MM.1S (cell line): Measurements from ENCODE around the gene NUDT7.

Experiments
- DNase-seq: peaks from one replicate; pipeline ENCODE4 v3.0.0-alpha.2; 2015
- H2AFZ ChIP-seq: fragments of 300-600 bp; sonication (generic); 2 replicates; pipeline ENCODE4 v1.6.0; 2016; ENCODE audit warnings: antibody characterized with exemption, low read length
- H3F3A ChIP-seq: fragments of 300-600 bp; sonication (generic); 2 replicates; pipeline ENCODE4 v1.6.1; 2016; ENCODE audit warnings: mild to moderate bottlenecking, antibody characterized with exemption, low read length, moderate library complexity, mixed read lengths; ENCODE audit not compliant: insufficient read depth
- H3K27ac ChIP-seq: fragments of 300-600 bp; sonication (generic); 2 replicates; pipeline ENCODE4 v1.5.1; 2016; ENCODE audit warnings: mild to moderate bottlenecking, low read length
- H3K27me3 ChIP-seq: fragments of 300-600 bp; sonication (generic); replicated peaks from 2 replicates; pipeline ENCODE4 v1.6.0; 2016; ENCODE audit warnings: low read length; ENCODE audit not compliant: insufficient read depth
- H3K36me3 ChIP-seq: fragments of 300-600 bp; sonication (generic); replicated peaks from 2 replicates; pipeline ENCODE4 v1.6.1; 2016; ENCODE audit warnings: mild to moderate bottlenecking, low read length, mixed read lengths; ENCODE audit not compliant: insufficient read depth
- H3K4me1 ChIP-seq: fragments of 300-600 bp; sonication (generic); 2 replicates; pipeline ENCODE4 v1.6.1; 2016; ENCODE audit warnings: low read length, mixed read lengths
- H3K4me2 ChIP-seq: fragments of 300-600 bp; sonication (generic); 2 replicates; pipeline ENCODE4 v1.6.0; 2016; ENCODE audit warnings: low read depth, low read length
- H3K4me3 ChIP-seq: fragments of 300-600 bp; sonication (generic); 2 replicates; pipeline ENCODE4 v1.5.1; 2016; ENCODE audit warnings: low read length, mixed read lengths
- H3K79me2 ChIP-seq: fragments of 300-600 bp; sonication (generic); 2 replicates; pipeline ENCODE4 v1.6.1; 2016; ENCODE audit warnings: mixed run types, low read length, mixed read lengths
- H3K9ac ChIP-seq: fragments of 300-600 bp; sonication (generic); 2 replicates; pipeline ENCODE4 v1.6.1; 2016; ENCODE audit warnings: low read length, mixed read lengths
- H3K9me2 ChIP-seq: fragments of 300-600 bp; sonication (generic); replicated peaks from 2 replicates; pipeline ENCODE4 v1.6.1; 2016; ENCODE audit warnings: mild to moderate bottlenecking, low read length, mixed read lengths; ENCODE audit not compliant: insufficient read depth
- H3K9me3 ChIP-seq: fragments of 300-600 bp; sonication (generic); replicated peaks from 2 replicates; pipeline ENCODE4 v1.6.1; 2016; ENCODE audit warnings: mild to moderate bottlenecking, low read length, mixed read lengths; ENCODE audit not compliant: insufficient read depth
- H4K20me1 ChIP-seq: fragments of 300-600 bp; sonication (generic); 2 replicates; pipeline ENCODE4 v1.6.1; 2016; ENCODE audit warnings: mild to moderate bottlenecking, low read length, moderate library complexity, mixed read lengths; ENCODE audit not compliant: insufficient read depth
- EZH2 ChIP-seq: fragments of 300-600 bp; sonication (generic); optimal IDR thresholded peaks from 2 replicates; pipeline ENCODE3; 2017; ENCODE audit warnings: low read depth, mild to moderate bottlenecking, antibody characterized with exemption, low read length, mixed read lengths
- EZH2phosphoT487 ChIP-seq: fragments of 300-600 bp; sonication (generic); IDR thresholded peaks from 2 replicates; pipeline ENCODE4 v1.6.1; 2018; ENCODE audit warnings: antibody characterized with exemption, low read length
- TF ChIP-seq, protein P1 (sequence below): fragments of 300-600 bp; sonication (generic); IDR thresholded peaks from 2 replicates; pipeline ENCODE4 v1.5.1; 2016; ENCODE audit warnings: antibody characterized with exemption, low read length, mixed read lengths

Gene NUDT7

DNA sequence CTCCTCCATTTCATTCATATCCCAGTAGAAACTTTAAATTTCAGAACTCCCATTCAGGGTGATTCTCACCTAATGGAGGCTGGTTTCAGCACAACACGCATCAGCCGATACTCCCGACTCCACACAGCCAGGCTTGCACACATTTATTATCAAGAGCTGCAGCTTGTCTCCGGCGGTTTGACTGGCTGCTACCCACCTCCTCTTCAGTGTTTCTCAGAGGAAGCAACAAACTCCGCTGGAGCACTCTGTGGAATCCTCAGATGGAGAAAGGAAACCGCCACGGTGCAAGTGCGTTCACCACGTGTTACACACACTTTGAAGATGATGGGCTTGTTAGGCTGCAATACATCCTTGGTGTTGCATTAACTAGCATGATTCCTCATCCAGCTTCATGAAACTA lies 39.7 kb upstream of the NUDT7 start:
- no peak overlapping the region for H3K27ac ChIP-seq
- H3K36me3 ChIP-seq: no peaks in the 10 kb centered on the region
- TF ChIP-seq, protein P1, sequence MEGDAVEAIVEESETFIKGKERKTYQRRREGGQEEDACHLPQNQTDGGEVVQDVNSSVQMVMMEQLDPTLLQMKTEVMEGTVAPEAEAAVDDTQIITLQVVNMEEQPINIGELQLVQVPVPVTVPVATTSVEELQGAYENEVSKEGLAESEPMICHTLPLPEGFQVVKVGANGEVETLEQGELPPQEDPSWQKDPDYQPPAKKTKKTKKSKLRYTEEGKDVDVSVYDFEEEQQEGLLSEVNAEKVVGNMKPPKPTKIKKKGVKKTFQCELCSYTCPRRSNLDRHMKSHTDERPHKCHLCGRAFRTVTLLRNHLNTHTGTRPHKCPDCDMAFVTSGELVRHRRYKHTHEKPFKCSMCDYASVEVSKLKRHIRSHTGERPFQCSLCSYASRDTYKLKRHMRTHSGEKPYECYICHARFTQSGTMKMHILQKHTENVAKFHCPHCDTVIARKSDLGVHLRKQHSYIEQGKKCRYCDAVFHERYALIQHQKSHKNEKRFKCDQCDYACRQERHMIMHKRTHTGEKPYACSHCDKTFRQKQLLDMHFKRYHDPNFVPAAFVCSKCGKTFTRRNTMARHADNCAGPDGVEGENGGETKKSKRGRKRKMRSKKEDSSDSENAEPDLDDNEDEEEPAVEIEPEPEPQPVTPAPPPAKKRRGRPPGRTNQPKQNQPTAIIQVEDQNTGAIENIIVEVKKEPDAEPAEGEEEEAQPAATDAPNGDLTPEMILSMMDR: no peak
- TF ChIP-seq EZH2: no peak
- TF ChIP-seq EZH2phosphoT487: no peak
- no peak overlapping the region for H3K9ac ChIP-seq
- no peak overlapping the region for H2AFZ ChIP-seq
- H3K9me3 ChIP-seq: no peaks in the 10 kb centered on the region
- H3K4me1 ChIP-seq: no peaks in the 10 kb centered on the region
- no peaks in the 10 kb centered on the region for H3K27me3 ChIP-seq
- H3K9me2 ChIP-seq: no peaks in the 10 kb centered on the region
- no peak overlapping the region for H3K4me3 ChIP-seq
- H3F3A ChIP-seq: no peaks in the 10 kb centered on the region
- DNase-seq: no peak
- H3K4me2 ChIP-seq: no peak overlapping the region
- H4K20me1 ChIP-seq: no peaks in the 10 kb centered on the region
- no peaks in the 10 kb centered on the region for H3K79me2 ChIP-seq

DNA sequence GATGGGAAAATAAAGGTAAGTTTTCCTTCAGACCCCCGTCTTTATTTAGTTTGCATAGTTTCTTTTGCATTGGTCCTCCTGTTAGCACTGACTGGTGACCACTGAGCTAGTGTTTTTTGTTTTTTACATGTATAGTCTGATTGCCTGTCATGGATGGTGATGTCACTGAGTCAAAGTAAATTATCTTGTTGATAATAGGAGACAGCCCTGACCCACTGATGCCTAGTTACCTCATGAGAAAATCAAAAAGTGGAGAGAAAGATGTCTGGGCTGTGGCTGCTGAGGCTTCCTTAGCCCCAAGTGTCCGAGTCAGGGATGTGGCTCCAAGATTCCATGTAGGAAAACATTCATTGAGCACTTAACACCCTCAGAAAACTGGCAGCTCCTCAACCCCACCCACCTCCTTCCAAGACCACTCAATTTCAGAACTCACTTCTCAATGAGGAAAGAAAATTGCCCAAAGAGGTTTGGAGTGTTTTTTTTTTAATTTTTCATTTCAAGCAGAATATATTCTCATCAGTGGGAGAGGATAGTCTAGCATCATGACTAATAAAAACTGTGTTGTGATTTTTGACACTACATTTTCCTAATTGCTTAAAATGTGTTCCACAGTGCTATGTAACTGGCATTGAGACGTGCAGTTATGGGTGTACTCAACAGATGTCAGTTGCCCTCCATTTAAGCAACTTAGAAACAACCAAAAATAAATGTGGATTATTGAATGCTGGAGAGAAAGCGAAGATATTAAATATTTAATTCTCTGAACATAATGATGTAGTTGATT lies 38.7 kb upstream of the NUDT7 start:
- DNase-seq: no peak
- H4K20me1 ChIP-seq: no peaks in the 10 kb centered on the region
- TF ChIP-seq, protein P1: no peak
- TF ChIP-seq EZH2phosphoT487: no peak
- no peak for TF ChIP-seq EZH2
- H3K36me3 ChIP-seq: no peaks in the 10 kb centered on the region
- no peak overlapping the region for H3K27ac ChIP-seq
- H3K4me3 ChIP-seq: no peak overlapping the region
- H3K4me2 ChIP-seq: no peak overlapping the region
- no peak overlapping the region for H3K9ac ChIP-seq
- H3K9me2 ChIP-seq: no peaks in the 10 kb centered on the region
- H3K27me3 ChIP-seq: no peaks in the 10 kb centered on the region
- H3K4me1 ChIP-seq: no peaks in the 10 kb centered on the region
- no peaks in the 10 kb centered on the region for H3K9me3 ChIP-seq
- H2AFZ ChIP-seq: no peak overlapping the region
- no peaks in the 10 kb centered on the region for H3K79me2 ChIP-seq
- no peaks in the 10 kb centered on the region for H3F3A ChIP-seq

DNA sequence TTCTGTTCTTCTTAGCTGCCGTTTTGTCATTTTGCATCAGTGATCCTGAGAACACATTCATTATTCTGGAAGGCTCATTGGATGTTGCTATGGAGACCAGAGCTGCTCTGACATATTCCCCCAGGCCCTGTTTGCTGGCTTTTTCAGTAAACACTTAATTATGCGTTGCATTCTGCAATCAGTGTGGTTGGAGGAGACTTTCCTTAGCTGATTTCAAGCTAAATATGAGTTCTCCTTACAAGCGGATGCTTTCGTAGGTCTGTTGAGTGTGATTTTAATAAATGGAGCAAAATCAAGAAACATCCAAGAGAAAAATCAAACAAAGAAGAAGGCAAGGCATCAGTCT lies 38.2 kb upstream of the NUDT7 start:
- no peaks in the 10 kb centered on the region for H3K79me2 ChIP-seq
- no peaks in the 10 kb centered on the region for H3K4me1 ChIP-seq
- no peak overlapping the region for H3K9ac ChIP-seq
- H2AFZ ChIP-seq: no peak overlapping the region
- no peaks in the 10 kb centered on the region for H3K36me3 ChIP-seq
- H3K27ac ChIP-seq: no peak overlapping the region
- no peak for DNase-seq
- H4K20me1 ChIP-seq: no peaks in the 10 kb centered on the region
- no peaks in the 10 kb centered on the region for H3K9me3 ChIP-seq
- H3K9me2 ChIP-seq: no peaks in the 10 kb centered on the region
- H3K4me2 ChIP-seq: no peak overlapping the region
- no peak overlapping the region for H3K4me3 ChIP-seq
- no peaks in the 10 kb centered on the region for H3K27me3 ChIP-seq
- no peaks in the 10 kb centered on the region for H3F3A ChIP-seq
- TF ChIP-seq, protein P1: no peak
- no peak for TF ChIP-seq EZH2
- TF ChIP-seq EZH2phosphoT487: no peak
